SJCRH30 (cell line): ENCODE data around the gene ZNF740. TPM values are rescaled to one million over a fixed set of nuclear protein-coding genes. Genes with fewer than 3 reads are reported as not detected.
"Not testable (repeated sequence)": the region's sequence is repeated elsewhere in the genome, so short reads cannot be mapped to it uniquely, and the experiment has no call there.

Source experiments
- DNase-seq, 2 experiments: peaks; one replicate each; pipeline ENCODE4 v3.0.0-alpha.2; 2015 to 2020
- H3K27ac ChIP-seq: fragments of 250-450 bp; sonication (Bioruptor Pico); 2 replicates; pipeline ENCODE4 v1.5.1; 2020; ENCODE audit warnings: mild to moderate bottlenecking, moderate library complexity
- H3K27me3 ChIP-seq: fragments of 250-450 bp; sonication (Bioruptor Pico); 2 replicates; pipeline ENCODE4 v1.5.1; 2020; ENCODE audit warnings: mild to moderate bottlenecking, moderate library complexity
- H3K36me3 ChIP-seq: fragments of 250-450 bp; sonication (Bioruptor Pico); 2 replicates; pipeline ENCODE4 v1.5.1; 2020; ENCODE audit warnings: mild to moderate bottlenecking, moderate library complexity
- H3K4me1 ChIP-seq: fragments of 250-450 bp; sonication (Bioruptor Pico); 2 replicates; pipeline ENCODE4 v1.5.1; 2020; ENCODE audit warnings: mild to moderate bottlenecking, moderate library complexity
- H3K4me3 ChIP-seq: fragments of 250-450 bp; sonication (Bioruptor Pico); 2 replicates; pipeline ENCODE4 v1.5.1; 2020; ENCODE audit warnings: mild to moderate bottlenecking, moderate library complexity
- H3K9me3 ChIP-seq: fragments of 250-450 bp; sonication (Bioruptor Pico); replicated peaks from 2 replicates; pipeline ENCODE4 v1.5.1; 2020; ENCODE audit warnings: mild to moderate bottlenecking, moderate library complexity
- total RNA-seq: library from RNA; depleted of rRNA; stranded (reverse); fragments of >200 nt; shearing (Covaris generic); gene quantifications from 2 replicates; pipeline ENCODE4 v1.2.3, GENCODE V29; 2014

ZNF740 gene
- total RNA-seq, 1 experiment from 2014 or later, result 17.4 TPM

DNA sequence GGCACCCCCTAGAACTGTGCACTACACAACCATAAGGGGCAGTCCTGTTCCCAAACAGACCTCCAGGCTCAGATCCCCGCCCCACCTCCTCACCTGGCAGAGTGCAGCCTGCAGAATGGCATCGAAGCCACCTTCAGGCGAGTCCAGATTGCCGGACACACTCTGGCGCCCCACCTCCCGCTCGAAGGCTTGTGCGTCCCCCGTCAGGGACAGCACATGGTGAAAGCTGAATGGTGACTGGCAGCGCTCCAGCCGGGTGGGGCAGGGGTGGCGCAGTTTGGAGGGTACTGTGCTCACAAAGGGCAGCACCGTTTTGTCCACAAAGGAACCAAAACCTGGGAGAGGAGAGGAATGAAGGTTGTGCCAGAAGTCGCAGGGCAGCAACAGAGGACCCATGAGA, 16.0 kb downstream of the ZNF740 start:
- Histone ChIP-seq H3K4me1 (no peaks in the 10 kb centered on the region), H3K4me3 (no peak overlapping the region), H3K36me3 (no peaks in the 10 kb centered on the region), H3K9me3 (no peaks in the 10 kb centered on the region), H3K27ac (no peak overlapping the region), H3K27me3 (no peaks in the 10 kb centered on the region)
- no peak for DNase-seq

DNA sequence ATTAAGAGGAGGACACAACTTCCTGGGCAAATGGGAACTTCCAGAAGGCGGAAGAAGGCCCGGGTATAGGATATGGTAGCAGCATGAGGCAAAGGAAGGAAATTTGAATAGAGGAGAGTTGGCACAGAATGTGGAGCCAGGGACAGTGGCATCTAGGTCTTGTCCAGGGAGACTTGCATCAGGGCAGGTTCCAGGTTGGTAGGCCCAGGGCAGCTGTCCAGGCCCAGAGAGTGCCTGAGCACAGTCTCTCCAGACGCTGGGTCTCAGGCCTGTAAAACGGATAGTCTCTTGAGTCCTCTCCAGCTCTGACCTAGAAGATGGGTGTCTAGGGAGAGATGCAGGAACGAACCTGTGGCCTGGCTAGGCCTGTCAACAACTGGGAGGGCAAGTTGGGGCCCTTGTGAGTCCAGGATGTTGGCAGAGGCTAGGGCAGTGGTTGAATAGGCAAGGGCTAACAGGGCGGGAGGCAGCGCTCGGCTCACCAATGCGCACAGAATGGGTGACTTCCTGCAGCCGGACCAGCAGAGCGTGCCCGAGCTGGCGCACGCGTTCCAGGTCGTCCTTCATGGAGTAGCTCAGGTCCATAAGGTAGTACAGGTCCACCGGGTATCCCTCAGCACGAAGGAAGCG, 16.6 kb downstream of the ZNF740 start:
- Histone ChIP-seq H3K27me3 (no peaks in the 10 kb centered on the region), H3K4me3 (no peak overlapping the region), H3K9me3 (no peaks in the 10 kb centered on the region), H3K36me3 (no peaks in the 10 kb centered on the region), H3K27ac (no peak overlapping the region), H3K4me1 (no peaks in the 10 kb centered on the region)
- DNase-seq, result no peak

DNA sequence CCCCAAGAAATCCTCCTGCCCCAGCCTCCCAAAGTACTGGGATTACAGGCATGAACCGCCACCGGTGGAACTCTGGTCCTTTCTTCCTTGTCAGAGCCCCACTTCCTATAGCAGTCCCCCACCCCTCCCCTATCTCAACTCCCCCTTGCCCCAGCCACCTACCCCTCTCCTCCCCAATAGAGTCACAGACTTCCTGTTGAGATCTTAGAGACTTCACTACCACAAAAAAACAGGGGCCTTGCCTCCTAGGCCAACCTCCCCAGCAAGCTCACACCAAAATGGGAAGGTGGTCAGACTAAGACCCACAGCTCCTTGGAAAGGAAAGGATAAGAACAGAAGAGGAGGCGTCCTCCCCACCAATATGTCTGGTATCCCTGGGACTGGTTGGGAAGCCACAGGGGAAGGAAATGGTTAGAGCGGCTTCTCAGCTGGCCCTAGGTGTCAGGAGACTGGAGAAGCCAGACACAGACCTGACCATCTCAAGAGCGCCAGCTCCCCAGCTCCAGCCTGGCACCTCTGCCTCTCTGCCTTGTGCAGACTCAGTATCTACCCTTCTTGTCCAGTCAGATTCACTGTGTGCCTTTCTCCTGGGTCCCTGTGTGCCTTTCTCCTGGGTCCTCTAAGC, 18.1 kb downstream of the ZNF740 start:
- H3K9me3 ChIP-seq, result no peaks in the 10 kb centered on the region
- H3K4me1 ChIP-seq, result no peaks in the 10 kb centered on the region
- no peaks in the 10 kb centered on the region for H3K36me3 ChIP-seq
- H3K4me3 ChIP-seq, result no peak overlapping the region
- DNase-seq, result no peak
- H3K27ac ChIP-seq, result no peak overlapping the region
- H3K27me3 ChIP-seq, result no peaks in the 10 kb centered on the region

DNA sequence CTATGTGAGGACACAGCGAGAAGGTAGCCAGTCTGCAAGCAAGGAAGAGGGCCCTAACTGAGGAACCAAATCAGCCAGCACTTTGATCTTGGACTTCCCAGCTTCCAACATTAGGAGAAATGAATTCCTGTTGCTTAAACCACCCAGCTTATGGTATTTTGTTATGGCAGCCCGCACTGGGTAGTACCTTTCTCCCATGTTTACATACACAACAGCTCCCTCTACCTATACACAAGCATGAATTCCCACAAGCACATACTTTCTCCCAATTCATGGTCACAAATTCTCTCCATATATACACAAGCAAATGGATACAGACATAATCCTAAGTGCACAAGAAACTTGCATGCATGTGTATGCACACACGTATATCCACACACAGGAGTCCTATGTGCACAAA, 19.2 kb downstream of the ZNF740 start:
- DNase-seq, result no peak
- H3K9me3 ChIP-seq, result no peaks in the 10 kb centered on the region
- H3K27me3 ChIP-seq, result no peaks in the 10 kb centered on the region
- no peak overlapping the region for H3K27ac ChIP-seq
- H3K36me3 ChIP-seq, result no peaks in the 10 kb centered on the region
- no peaks in the 10 kb centered on the region for H3K4me1 ChIP-seq
- H3K4me3 ChIP-seq, result no peak overlapping the region

DNA sequence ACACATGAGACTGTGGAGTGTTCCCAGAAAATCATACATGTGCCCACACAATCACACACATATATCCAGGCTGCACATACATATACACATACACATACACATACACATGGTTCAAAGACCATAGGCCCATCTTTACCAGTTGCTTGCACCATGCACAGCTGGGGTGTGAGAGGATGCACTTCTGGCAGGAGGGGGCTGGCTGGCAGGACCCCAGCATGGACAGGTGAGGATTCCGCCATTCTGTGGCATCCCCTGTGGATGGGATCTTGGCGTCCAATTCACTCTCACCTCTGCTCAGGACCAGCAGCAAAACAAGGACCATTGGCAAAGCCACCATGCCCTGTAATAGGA, 19.6 kb downstream of the ZNF740 start:
- Histone ChIP-seq H3K4me3 (no peak overlapping the region), H3K27ac (no peak overlapping the region), H3K9me3 (no peaks in the 10 kb centered on the region), H3K4me1 (no peaks in the 10 kb centered on the region), H3K36me3 (no peaks in the 10 kb centered on the region), H3K27me3 (no peaks in the 10 kb centered on the region)
- DNase-seq, result no peak

DNA sequence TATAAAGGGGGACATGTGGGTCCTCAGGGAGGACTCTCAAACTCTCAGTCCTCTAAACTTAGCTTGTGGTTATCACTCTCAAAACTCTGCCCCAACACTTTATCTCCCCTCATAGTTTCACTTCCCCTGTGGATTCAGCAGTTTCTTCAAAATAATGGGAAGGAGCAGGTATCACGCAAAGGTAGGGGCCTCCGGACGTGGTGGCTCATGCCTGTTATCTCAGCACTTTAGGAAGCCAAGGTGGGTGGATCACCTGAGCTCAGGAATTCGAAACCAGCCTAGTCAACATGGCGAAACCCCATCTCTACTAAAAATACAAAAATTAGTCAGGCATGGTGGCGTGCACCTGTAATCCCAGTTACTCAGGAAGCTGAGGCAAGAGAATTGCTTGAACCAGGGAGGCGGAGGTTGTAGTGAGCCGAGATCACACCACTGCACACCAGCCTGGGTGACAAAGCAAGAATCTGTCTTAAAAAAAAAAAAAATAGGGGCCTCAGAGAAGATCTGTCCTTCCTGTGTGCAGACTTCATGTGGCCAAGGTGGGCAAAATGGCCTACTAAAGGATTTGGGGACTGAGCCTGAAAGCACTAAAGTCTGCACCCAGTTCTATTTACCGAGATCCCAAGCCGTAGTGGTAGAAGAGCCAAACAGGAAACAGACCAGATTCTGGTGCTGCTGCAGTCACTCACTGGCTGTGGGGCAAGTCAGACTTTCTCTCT, 20.1 kb downstream of the ZNF740 start:
- Histone ChIP-seq H3K4me1 (no peaks in the 10 kb centered on the region), H3K36me3 (no peaks in the 10 kb centered on the region), H3K27me3 (no peaks in the 10 kb centered on the region), H3K9me3 (no peaks in the 10 kb centered on the region), H3K4me3 (no peak overlapping the region), H3K27ac (no peak overlapping the region)
- DNase-seq, result no peak

DNA sequence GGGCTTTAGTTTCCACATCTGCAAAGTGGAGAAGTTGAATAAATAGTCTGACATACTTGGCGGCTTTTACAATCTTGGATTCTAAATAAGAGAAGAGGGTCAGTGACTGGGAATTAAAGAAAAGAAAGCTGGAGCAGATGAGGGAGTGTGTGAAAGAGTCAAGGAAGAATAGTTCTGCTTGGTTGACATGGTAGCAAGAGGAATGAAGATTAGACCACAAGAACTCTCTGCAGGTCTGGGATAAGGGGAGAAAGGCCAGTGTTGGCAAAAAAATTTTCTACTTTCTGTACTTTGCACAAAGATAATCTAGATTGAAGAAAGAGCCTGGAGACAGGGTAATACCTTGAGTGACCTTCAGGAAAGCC, 20.6 kb downstream of the ZNF740 start:
- no peaks in the 10 kb centered on the region for H3K27me3 ChIP-seq
- H3K27ac ChIP-seq, result no peak overlapping the region
- no peaks in the 10 kb centered on the region for H3K9me3 ChIP-seq
- no peak overlapping the region for H3K4me3 ChIP-seq
- H3K36me3 ChIP-seq, result no peaks in the 10 kb centered on the region
- H3K4me1 ChIP-seq, result peaks cover 2% of the 10 kb centered on the region
- DNase-seq, result no peak

DNA sequence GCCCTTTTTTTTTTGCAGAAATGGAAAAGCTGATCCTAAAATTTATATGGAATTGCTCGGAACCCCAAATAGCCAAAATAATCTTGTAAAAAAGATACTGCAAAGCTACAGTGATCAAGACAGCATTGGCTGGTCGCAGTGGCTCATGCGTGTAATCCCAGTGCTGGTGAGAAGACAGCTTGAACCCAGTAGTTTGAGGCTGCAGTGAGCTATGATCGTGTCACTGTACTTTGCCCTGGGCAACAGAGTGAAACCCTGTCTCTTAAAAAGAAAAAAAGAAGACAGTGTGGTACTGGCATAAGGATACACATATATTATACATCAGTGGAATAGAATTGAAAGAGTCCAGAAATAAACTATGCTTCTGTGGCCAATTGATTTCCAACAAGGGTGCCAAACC, 21.1 kb downstream of the ZNF740 start:
- Histone ChIP-seq H3K4me1 (peaks cover 7% of the 10 kb centered on the region), H3K27ac (no peak overlapping the region), H3K9me3 (no peaks in the 10 kb centered on the region), H3K4me3 (no peak overlapping the region), H3K27me3 (no peaks in the 10 kb centered on the region), H3K36me3 (no peaks in the 10 kb centered on the region)
- DNase-seq, result no peak

DNA sequence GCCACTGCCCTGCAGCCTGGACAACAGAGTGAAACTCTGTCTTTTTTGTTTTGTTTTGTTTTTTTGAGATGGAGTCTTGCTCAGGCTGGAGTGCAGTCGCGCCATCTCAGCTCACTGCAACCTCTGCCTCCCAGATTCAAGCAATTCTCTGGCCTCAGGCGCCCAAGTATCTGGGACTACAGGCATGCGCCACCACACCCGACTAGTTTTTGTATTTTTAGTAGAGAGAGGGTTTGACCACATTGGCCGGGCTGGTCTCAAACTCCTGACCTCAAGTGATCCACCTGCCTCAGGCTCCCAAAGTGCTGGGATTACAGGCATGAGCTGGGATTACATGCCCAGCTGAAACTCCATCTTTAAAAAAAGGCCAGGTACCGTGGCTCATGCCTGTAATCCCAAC, 21.8 kb downstream of the ZNF740 start:
- not testable (repeated sequence) for H3K27ac ChIP-seq, H3K4me3 ChIP-seq, DNase-seq, H3K36me3 ChIP-seq, H3K27me3 ChIP-seq, H3K9me3 ChIP-seq, H3K4me1 ChIP-seq

DNA sequence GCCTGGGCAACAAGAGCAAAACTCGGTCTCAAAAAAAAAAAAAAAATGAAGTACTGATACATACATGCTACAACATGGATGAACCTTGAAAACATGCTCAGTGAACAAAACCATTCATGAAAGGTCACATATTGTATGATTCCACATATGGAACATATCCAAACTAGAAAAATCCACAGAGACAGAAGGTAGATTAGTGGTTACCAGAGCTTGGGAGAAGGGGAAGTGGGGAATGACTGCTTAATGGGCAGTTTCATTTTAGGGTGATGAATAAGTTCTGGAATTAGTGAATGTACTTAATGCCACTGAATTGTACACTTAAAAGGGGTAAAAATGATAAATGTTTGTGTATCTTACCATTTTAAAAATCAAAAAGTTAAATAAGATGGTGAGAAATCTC, 23.8 kb downstream of the ZNF740 start:
- Histone ChIP-seq H3K27me3 (no peaks in the 10 kb centered on the region), H3K27ac (no peak overlapping the region), H3K9me3 (no peaks in the 10 kb centered on the region), H3K4me1 (peaks cover 10% of the 10 kb centered on the region), H3K4me3 (no peak overlapping the region), H3K36me3 (no peaks in the 10 kb centered on the region)
- no peak for DNase-seq

DNA sequence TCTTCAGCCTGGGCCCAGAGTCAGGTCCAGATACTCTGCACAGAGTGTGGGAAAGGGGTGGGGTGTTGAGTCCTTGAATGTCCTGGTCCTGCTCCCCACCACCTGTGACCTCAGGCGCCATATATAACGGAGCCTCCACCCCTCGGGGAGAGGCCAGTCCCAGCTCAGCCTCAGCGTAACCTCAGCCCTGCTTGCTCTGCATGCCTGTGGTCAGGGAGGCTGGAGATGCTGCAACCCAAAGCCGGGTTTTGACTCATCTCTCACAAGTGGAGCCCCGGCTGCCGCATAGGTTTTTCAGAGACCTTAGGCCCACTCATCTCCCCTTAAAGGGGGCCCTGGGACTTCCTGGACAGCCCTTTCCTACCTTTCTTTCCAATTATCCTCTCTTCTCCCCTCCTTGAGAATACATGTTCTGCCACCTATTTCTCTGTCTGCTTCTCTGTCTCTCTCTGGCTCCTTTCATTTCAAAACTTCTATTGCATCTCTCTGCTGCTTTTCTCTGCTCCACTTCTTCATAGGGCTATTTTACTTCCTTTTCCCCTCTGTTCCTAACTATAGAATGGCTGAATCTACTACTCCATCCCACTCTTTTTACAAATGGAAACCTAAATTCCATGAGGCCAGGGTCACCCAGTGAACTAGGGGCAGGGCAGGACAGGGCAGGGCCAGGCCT, 25.4 kb downstream of the ZNF740 start:
- no peaks in the 10 kb centered on the region for H3K36me3 ChIP-seq
- H3K4me3 ChIP-seq, result no peak overlapping the region
- peaks cover 10% of the 10 kb centered on the region for H3K4me1 ChIP-seq
- no peak overlapping the region for H3K27ac ChIP-seq
- peak; percentile 66 to 70 for DNase-seq
- H3K27me3 ChIP-seq, result no peaks in the 10 kb centered on the region
- no peaks in the 10 kb centered on the region for H3K9me3 ChIP-seq

DNA sequence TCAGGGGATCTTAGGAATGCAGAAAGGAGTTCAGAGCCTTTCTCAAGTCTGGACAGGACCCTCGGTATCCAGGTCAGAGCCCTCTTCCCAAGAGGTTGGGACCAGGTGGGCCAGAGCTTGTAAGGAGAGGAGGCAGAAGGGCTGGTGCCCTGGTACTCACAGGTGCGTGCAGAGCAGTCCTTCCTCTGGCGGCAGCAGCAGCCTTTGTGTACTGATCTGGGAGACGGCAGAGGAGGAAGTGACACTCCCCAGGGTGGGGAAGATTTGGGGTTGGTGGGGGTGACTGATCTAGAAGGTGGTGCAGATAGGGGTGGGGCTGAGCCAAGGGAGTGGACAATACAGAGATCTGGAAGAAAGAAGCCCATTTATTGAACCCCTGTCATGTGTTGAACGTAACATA, 26.5 kb downstream of the ZNF740 start, which contains the start of gene ITGB7:
Gene ITGB7 (minus strand): TSS at position 210 of the 400 bp plus-strand sequence. CDS start 6,808 bp downstream, outside the sequence.
- no peaks in the 10 kb centered on the region for H3K36me3 ChIP-seq
- H3K9me3 ChIP-seq, result no peaks in the 10 kb centered on the region
- H3K27me3 ChIP-seq, result no peaks in the 10 kb centered on the region
- H3K4me3 ChIP-seq, result no peak within 1 kb of the TSS
- no peak for DNase-seq
- H3K27ac ChIP-seq, result no peak within 1 kb of the TSS
- H3K4me1 ChIP-seq, result peaks cover 10% of the 10 kb centered on the region

DNA sequence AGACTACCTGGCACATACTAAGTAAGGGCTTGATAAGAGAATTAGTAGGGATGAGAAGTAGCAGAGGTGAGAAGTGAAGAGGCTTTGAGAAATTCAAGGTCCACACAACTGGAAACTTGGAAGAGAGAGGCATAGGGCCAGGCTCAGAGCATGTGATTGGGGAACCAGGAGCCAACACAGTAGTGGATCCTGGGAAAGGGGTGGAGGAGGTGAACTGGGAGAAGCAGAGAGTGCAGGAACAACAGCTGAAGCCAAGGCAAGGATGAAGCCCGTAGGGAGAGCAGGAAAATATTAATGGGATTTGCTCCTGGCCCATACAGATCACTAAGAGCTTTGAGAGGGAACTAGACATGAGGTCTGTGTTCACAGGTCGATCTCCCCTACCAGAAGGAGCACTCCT, 27.9 kb downstream of the ZNF740 start:
- H3K4me1 ChIP-seq, result peaks cover 10% of the 10 kb centered on the region
- no peaks in the 10 kb centered on the region for H3K36me3 ChIP-seq
- H3K27ac ChIP-seq, result no peak overlapping the region

DNA sequence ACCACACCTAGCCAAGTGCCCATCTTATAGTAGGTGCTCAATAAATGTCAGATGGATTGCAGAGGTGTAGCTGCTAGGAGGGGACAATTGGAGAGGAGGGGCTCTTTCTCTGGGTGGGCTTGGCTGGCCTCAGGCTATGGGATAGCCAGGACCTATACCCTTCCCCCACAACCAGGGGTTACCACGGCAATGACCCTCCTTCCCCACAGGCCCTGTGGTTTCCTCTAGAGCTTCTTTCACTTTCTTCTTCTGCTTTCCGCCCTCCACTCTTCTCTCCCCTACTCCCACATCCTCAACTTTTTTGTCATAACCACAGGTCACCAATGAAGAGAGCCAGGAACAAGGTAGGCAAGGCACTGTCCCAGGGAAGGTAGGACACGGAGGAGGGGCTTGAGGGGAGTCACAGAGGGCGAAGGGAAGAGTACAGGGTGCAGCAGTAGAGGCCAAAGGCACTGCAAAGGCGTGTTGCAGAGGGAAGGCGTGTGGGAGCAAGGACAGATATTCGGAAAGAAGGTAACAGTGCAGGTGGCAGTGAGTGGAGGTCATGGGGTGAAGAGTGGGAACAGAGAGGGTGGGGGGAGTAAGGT, 28.4 kb downstream of the ZNF740 start:
- Histone ChIP-seq H3K36me3 (no peaks in the 10 kb centered on the region), H3K4me3 (no peak overlapping the region), H3K27ac (no peak overlapping the region), H3K9me3 (no peaks in the 10 kb centered on the region), H3K27me3 (no peaks in the 10 kb centered on the region), H3K4me1 (peaks cover 10% of the 10 kb centered on the region)
- DNase-seq, result no peak

More for the DNA sequence above, 27.9 kb downstream of the ZNF740 start:
- no peak for DNase-seq
- Histone ChIP-seq H3K4me3 (no peak overlapping the region), H3K9me3 (no peaks in the 10 kb centered on the region), H3K27me3 (no peaks in the 10 kb centered on the region)

DNA sequence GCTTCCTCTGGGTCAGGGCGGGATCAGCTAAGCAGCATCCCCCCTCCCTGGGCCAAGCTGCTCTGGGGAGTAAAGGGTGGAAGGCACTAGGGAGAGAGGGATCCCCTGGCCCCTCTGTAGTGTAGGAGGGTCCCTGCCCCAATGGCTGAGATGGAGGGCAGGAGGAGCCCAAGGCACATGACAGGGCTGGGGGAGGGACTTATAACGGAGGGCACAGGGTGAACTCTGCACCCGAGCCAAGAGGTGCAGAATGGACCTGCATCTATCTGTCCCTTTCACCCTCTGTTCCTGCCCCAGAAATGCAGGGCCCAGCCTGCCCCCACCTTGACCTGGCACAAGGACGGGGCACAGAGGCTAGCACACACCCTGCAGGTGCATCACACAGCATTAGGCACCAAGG, 30.3 kb downstream of the ZNF740 start:
- no peak overlapping the region for H3K4me3 ChIP-seq
- H3K9me3 ChIP-seq, result no peaks in the 10 kb centered on the region
- H3K27me3 ChIP-seq, result no peaks in the 10 kb centered on the region
- no peaks in the 10 kb centered on the region for H3K36me3 ChIP-seq
- DNase-seq, result no peak
- H3K4me1 ChIP-seq, result peaks cover 10% of the 10 kb centered on the region
- no peak overlapping the region for H3K27ac ChIP-seq
